22Rv1 (cell line): ENCODE results near the gene KLF2.

ENCODE experiments used
- CTCF ChIP-seq: fragments of 450-650 bp; IDR thresholded peaks from 2 replicates; pipeline ENCODE4 v1.5.1; 2017; ENCODE audit warnings: mild to moderate bottlenecking
- ZFX ChIP-seq: fragments of 450-650 bp; IDR thresholded peaks from 2 replicates; pipeline ENCODE4 v1.6.1; 2017; ENCODE audit warnings: antibody characterized with exemption, borderline replicate concordance

GRCh38 chr19:16327911-16328823, 3.5 kb downstream of the KLF2 start:
- TF ChIP-seq CTCF (no peak), ZFX (no peak)
